Measurements from ENCODE around the gene SYNPR. TPM values are rescaled to one million over a fixed set of nuclear protein-coding genes. Genes with fewer than 3 reads are reported as not detected.

The SYNPR gene
- total RNA-seq, 4 donors from 2014 or later: 0.11 to 0.63 (median 0.13) TPM; not detected in 1

DNA sequence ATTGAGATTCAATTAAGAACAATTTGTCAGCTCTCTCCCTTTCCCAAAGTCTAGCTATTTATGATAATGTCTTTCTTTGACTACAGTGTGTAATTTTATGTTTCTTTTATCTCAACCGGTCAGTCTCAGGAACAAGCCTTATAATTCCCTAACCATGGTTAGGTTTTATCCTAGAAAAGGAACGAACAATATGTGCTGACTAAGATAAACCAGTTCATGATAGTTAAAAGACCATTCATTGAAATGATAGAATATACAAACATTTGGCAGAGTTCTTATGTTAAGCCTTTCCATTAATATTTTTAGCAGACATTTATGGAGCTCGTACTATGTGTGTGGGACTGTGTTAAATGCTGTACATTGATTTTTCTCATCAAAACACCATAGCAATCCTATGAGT lies 106.3 kb downstream of the SYNPR start:
- TF ChIP-seq, protein P1, sequence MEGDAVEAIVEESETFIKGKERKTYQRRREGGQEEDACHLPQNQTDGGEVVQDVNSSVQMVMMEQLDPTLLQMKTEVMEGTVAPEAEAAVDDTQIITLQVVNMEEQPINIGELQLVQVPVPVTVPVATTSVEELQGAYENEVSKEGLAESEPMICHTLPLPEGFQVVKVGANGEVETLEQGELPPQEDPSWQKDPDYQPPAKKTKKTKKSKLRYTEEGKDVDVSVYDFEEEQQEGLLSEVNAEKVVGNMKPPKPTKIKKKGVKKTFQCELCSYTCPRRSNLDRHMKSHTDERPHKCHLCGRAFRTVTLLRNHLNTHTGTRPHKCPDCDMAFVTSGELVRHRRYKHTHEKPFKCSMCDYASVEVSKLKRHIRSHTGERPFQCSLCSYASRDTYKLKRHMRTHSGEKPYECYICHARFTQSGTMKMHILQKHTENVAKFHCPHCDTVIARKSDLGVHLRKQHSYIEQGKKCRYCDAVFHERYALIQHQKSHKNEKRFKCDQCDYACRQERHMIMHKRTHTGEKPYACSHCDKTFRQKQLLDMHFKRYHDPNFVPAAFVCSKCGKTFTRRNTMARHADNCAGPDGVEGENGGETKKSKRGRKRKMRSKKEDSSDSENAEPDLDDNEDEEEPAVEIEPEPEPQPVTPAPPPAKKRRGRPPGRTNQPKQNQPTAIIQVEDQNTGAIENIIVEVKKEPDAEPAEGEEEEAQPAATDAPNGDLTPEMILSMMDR (IDR thresholded peaks at IDR 0.05): no peak
- no peak for TF ChIP-seq POLR2A (IDR thresholded peaks at IDR 0.05)
- H3K4me3 ChIP-seq (replicated peaks in 1 of 3): no peak overlapping the region
- 76 to 77% methylated on average over 3 of the region's 3 CpGs for WGBS, 2 donors
- H3K4me1 ChIP-seq: no peaks in the 10 kb centered on the region
- H3K36me3 ChIP-seq: no peaks in the 10 kb centered on the region
- intact Hi-C loops (cut with DNase I): no loop called here
- no peaks in the 10 kb centered on the region for H3K27me3 ChIP-seq
- no peaks in the 10 kb centered on the region for H3K9me3 ChIP-seq
- no peak overlapping the region for H3K27ac ChIP-seq
- DNase-seq: no peak

DNA sequence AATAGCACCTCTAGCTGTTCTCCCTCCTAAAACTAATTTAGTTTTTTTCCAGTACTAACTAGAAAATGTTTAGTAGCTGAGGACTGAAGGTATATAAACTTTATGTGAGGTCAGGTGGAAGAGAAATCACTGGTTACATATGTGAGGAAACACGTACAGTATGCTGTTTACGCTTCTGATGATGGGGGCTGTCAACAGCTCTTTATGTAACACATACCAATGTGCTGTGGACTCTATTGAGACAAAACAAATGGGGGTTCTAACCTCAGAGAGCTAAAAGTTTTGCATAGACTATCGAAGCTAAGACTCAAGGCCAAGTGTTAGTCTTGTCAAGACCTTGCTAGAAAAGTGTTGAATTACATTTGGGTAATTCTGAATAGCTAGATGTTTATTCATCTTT lies 107.5 kb downstream of the SYNPR start:
- H3K27me3 ChIP-seq: no peaks in the 10 kb centered on the region
- WGBS, 2 donors: 60 to 67% methylated on average over 3 of the region's 3 CpGs
- DNase-seq: no peak
- intact Hi-C loops (cut with DNase I): no loop called here
- TF ChIP-seq, protein P1 (IDR thresholded peaks at IDR 0.05): no peak
- no peak for TF ChIP-seq POLR2A (IDR thresholded peaks at IDR 0.05)
- no peaks in the 10 kb centered on the region for H3K9me3 ChIP-seq
- H3K36me3 ChIP-seq: no peaks in the 10 kb centered on the region
- no peak overlapping the region for H3K27ac ChIP-seq
- no peak overlapping the region for H3K4me3 ChIP-seq (replicated peaks in 1 of 3)
- no peaks in the 10 kb centered on the region for H3K4me1 ChIP-seq

DNA sequence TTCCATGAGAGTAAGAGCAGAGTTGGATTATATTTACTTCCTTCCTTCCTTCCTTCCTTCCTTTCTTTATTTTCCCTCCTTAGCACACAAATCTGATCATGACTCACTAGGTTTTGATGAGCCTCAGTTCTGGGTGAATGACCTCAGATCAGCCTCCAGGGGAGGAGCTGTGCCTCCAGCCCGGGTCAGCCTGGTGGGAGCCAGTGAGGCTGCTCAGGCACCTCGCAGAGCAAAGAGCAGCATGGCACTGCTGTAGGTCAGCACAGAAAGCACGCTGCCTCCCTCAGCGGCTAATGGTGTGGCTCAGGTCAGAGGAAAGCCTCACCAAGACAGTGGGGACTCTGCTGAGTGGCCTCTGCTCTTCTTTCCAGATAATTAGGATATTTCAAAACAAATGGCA lies 108.5 kb downstream of the SYNPR start:
- no peak overlapping the region for H3K27ac ChIP-seq
- TF ChIP-seq, protein P1 (IDR thresholded peaks at IDR 0.05): no peak
- TF ChIP-seq POLR2A (IDR thresholded peaks at IDR 0.05): no peak
- no peaks in the 10 kb centered on the region for H3K36me3 ChIP-seq
- no peaks in the 10 kb centered on the region for H3K27me3 ChIP-seq
- H3K9me3 ChIP-seq: no peaks in the 10 kb centered on the region
- WGBS, 2 donors: 46 to 59% methylated on average over 4 of the region's 4 CpGs
- no peaks in the 10 kb centered on the region for H3K4me1 ChIP-seq
- intact Hi-C loops (cut with DNase I): no loop called here
- DNase-seq: no peak
- H3K4me3 ChIP-seq (replicated peaks in 1 of 3): no peak overlapping the region

DNA sequence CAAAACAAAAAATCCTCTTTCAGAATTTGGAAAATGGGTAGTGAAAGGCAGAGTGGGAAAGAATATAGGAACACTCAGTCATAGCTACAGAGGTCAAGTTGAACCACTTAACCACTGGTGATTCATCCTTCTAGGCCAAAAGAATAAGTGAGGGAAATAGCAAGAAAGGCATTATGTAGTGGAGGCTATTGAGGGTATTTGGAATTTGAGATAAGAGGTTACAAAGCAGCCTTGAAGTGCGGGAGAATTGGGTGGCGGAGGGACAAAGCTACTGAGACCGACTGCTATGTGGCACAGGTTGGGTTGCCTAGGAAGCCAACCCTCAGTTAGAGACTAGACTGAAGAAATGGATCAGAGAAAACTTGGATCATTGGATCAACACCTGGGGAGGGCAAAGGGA lies 109.5 kb downstream of the SYNPR start:
- no peaks in the 10 kb centered on the region for H3K4me1 ChIP-seq
- no peaks in the 10 kb centered on the region for H3K27me3 ChIP-seq
- no peak for TF ChIP-seq POLR2A (IDR thresholded peaks at IDR 0.05)
- TF ChIP-seq, protein P1 (IDR thresholded peaks at IDR 0.05): no peak
- no peak overlapping the region for H3K4me3 ChIP-seq (replicated peaks in 1 of 3)
- no peaks in the 10 kb centered on the region for H3K36me3 ChIP-seq
- intact Hi-C loops (cut with DNase I): no loop called here
- WGBS, 2 donors: 75% methylated on average over 3 of the region's 3 CpGs
- DNase-seq: no peak
- no peaks in the 10 kb centered on the region for H3K9me3 ChIP-seq
- no peak overlapping the region for H3K27ac ChIP-seq

DNA sequence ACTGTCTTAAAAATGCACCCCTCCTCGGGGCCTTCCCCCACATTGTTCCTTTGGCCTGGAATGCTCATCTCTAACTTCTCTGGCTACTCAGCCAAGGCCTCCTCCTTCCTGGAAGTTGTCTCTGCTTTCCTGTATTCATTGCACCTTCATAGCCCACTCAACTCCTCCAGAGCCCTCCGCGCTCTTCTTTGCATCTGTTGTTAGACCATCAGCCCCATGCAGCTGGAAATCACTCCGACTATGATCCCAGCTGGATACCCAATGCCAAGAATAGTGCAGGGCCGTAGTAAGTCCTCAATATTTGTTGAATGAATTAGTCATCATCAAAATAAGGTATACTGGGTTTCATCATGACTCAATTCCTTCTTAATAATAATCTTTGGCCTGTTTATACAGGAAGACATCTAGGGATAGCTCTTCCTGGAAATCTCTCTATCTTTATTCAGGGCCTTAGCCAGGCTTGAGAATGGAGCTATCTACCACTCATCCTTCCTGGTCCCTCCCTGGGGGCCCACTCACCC lies 112.7 kb downstream of the SYNPR start:
- no peak overlapping the region for H3K27ac ChIP-seq
- WGBS, 2 donors: 68 to 78% methylated on average over 5 of the region's 5 CpGs
- DNase-seq: no peak
- H3K4me1 ChIP-seq: no peaks in the 10 kb centered on the region
- no peaks in the 10 kb centered on the region for H3K27me3 ChIP-seq
- H3K36me3 ChIP-seq: no peaks in the 10 kb centered on the region
- intact Hi-C loops (cut with DNase I): no loop called here
- no peak for TF ChIP-seq POLR2A (IDR thresholded peaks at IDR 0.05)
- TF ChIP-seq, protein P1 (IDR thresholded peaks at IDR 0.05): no peak
- H3K4me3 ChIP-seq (replicated peaks in 1 of 3): no peak overlapping the region
- no peaks in the 10 kb centered on the region for H3K9me3 ChIP-seq
